Measurements from ENCODE around the gene ZFAND2A. TPM values are rescaled to one million over a fixed set of nuclear protein-coding genes. Genes with fewer than 3 reads are reported as not detected.

ZFAND2A gene
- total and polyA plus RNA-seq, 12 donors: 11.8 to 54.1 (median 20.2) TPM

DNA sequence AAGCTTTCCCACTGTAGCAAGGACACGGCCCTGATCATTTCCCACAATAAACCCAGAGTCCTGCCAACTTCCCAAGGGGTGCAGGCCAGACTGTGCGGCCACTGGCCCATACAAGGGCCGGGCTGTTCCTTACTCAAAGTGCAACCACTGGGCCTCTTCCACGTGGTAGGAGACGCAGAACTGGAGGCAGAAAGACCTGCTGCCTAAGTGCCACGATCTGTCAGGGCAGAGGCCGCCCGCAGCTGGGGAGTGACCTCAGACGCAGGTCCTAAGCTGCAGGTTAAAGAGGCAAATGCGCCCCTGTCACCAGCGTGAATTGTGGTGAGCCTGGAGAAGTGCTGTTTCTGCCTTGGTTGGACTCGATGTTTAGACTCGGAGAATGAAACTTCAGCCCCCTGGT, 45.9 kb downstream of the ZFAND2A start:
- Histone ChIP-seq H3K9me3 (replicated peaks in 1 of 3) (no peaks in the 10 kb centered on the region), H3K4me1 (replicated peaks in 1 of 2) (no peaks in the 10 kb centered on the region), H3K27me3 (no peaks in the 10 kb centered on the region), H3K27ac (no peak overlapping the region), H3K4me3 (no peak overlapping the region), H3K36me3 (replicated peaks in 1 of 2) (no peaks in the 10 kb centered on the region)
- intact Hi-C loops (cut with DNase I): no loop called here
- no peak for TF ChIP-seq CTCF (IDR thresholded peaks at IDR 0.05)
- no peak for TF ChIP-seq POLR2A (IDR thresholded peaks at IDR 0.05)
- peak in 1 of 7 donors; percentile 4 for DNase-seq
- 80 to 94% (median 89%) methylated on average over 13 of the region's 13 CpGs for WGBS, 4 donors

GRCh38 chr7:1113548-1113885, 46.5 kb downstream of the ZFAND2A start:
- H3K27ac ChIP-seq: no peak overlapping the region
- TF ChIP-seq POLR2A (IDR thresholded peaks at IDR 0.05) (no peak), CTCF (IDR thresholded peaks at IDR 0.05) (no peak)
- 92 to 99% (median 93%) methylated on average over 17 to 18 of the region's 18 CpGs for WGBS, 4 donors
- DNase-seq: peak in 1 of 7 donors; percentile 4
- H3K9me3 ChIP-seq (replicated peaks in 1 of 3): no peaks in the 10 kb centered on the region
- no peaks in the 10 kb centered on the region for H3K4me1 ChIP-seq (replicated peaks in 1 of 2)
- no peaks in the 10 kb centered on the region for H3K27me3 ChIP-seq
- H3K36me3 ChIP-seq (replicated peaks in 1 of 2): no peaks in the 10 kb centered on the region
- no peak overlapping the region for H3K4me3 ChIP-seq
- intact Hi-C loops (cut with DNase I): no loop called here

DNA sequence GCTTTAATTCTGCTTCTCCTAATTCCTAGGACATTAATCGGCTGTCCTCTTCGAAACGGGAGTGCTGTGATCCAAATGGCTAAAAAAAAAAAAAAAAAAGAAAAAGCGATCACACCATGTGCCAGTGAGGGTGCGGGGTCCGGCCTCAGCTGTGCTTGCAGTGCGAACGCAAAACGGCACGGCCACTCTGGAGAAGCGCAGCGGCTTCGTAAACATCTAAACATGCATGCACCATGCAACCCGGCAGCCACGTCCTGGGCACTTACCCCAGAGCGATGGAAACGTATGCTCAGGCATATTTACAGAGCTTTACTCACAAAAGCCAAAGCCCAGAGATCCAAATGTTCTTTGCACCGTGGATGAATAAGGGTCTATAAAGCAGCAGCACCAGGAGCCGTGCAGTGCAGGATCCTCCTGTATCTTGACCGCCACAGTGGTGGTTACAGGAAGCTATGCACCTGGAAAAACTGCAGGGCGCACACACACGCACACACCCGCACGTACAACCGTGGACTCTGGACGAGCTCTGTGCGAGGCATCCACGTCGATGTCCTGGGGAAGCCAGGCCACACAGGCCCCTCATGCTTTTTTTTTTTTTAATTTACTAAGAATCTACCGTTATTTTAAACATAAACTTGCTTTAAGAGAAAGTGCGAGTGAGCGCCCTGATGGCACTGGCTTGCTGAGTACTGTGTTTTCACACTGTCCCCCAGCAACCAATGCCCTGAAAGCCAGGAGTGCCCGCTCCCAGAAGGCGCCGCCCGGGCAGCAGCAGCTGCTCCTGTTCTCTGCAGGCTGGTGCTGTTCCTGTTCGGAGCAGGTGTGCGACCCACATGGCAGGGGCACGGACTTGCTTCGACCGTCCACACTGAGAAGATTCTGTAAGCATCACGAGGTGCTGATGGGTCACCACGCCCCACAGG, 47.1 kb downstream of the ZFAND2A start:
- 89 to 96% (median 94%) methylated on average over 38 to 43 of the region's 43 CpGs for WGBS, 4 donors
- intact Hi-C loops (cut with DNase I): no loop called here
- H3K4me3 ChIP-seq: no peak overlapping the region
- no peak overlapping the region for H3K27ac ChIP-seq
- H3K36me3 ChIP-seq (replicated peaks in 1 of 2): no peaks in the 10 kb centered on the region
- no peaks in the 10 kb centered on the region for H3K27me3 ChIP-seq
- peak in 1 of 7 donors; percentile 4 for DNase-seq
- no peaks in the 10 kb centered on the region for H3K9me3 ChIP-seq (replicated peaks in 1 of 3)
- no peaks in the 10 kb centered on the region for H3K4me1 ChIP-seq (replicated peaks in 1 of 2)
- TF ChIP-seq POLR2A (IDR thresholded peaks at IDR 0.05): no peak
- TF ChIP-seq CTCF (IDR thresholded peaks at IDR 0.05): no peak

DNA sequence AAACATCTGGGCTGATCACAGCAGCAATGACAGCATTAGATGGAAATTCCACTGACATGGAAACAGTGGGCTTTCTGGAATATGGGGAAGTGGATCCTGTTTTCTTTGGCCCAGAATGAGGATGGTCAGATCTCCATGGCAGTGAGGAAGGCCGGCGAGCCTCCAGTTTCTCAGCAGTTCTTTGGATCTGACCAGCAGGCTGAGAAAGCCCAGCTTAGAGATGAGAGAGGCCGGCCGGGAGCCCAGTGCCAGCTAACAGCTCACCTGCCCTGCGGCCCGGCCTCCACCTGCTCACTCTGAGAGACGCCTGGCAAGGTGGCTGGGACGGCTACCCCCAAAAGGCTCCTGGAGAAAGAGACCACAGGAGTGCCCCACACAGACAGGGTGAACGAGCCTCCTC, 47.9 kb downstream of the ZFAND2A start:
- Histone ChIP-seq H3K9me3 (replicated peaks in 1 of 3) (no peaks in the 10 kb centered on the region), H3K27me3 (no peaks in the 10 kb centered on the region), H3K36me3 (replicated peaks in 1 of 2) (no peaks in the 10 kb centered on the region), H3K4me3 (no peak overlapping the region), H3K4me1 (replicated peaks in 1 of 2) (no peaks in the 10 kb centered on the region), H3K27ac (no peak overlapping the region)
- 68 to 97% (median 85%) methylated on average over 3 to 9 of the region's 9 CpGs for WGBS, 4 donors
- intact Hi-C loops (cut with DNase I): no loop called here
- DNase-seq: no peak
- TF ChIP-seq POLR2A (IDR thresholded peaks at IDR 0.05): no peak
- TF ChIP-seq CTCF (IDR thresholded peaks at IDR 0.05): no peak
